Activated CD4-positive, alpha-beta T cell treated with anti-CD3 and anti-CD28 coated beads, Interleukin-2, amount 50 U/mL, for 24 hours (primary cell): ENCODE results near the gene AUTS2.

Experiments used
- DNase-seq, 2 donors: peaks; one replicate each; pipeline ENCODE4 v3.0.0-alpha.2; 2020; ENCODE audit warnings: low read depth in 1 of 2, low spot score in 1 of 2

The AUTS2 gene

GRCh38 chr7:69684369-69685292, 86.4 kb downstream of the AUTS2 start:
- no peak for DNase-seq

- no peak for DNase-seq
Measured at GRCh38 chr7:69685293-69685631, 87.0 kb downstream of the AUTS2 start.

GRCh38 chr7:69686366-69686765, 88.1 kb downstream of the AUTS2 start:
- DNase-seq: no peak

- DNase-seq: no peak
Measured at GRCh38 chr7:69687739-69688433, 89.6 kb downstream of the AUTS2 start.

GRCh38 chr7:69690329-69690728, 92.1 kb downstream of the AUTS2 start:
- no peak for DNase-seq

GRCh38 chr7:69691327-69691726, 93.1 kb downstream of the AUTS2 start:
- DNase-seq: no peak

GRCh38 chr7:69691734-69692133, 93.5 kb downstream of the AUTS2 start:
- no peak for DNase-seq

GRCh38 chr7:69692611-69693010, 94.3 kb downstream of the AUTS2 start:
- DNase-seq: no peak

GRCh38 chr7:69693042-69693441, 94.8 kb downstream of the AUTS2 start:
- DNase-seq: no peak

- no peak for DNase-seq
Measured at GRCh38 chr7:69696054-69696591, 97.8 kb downstream of the AUTS2 start.

- no peak for DNase-seq
Measured at GRCh38 chr7:69696686-69697685, 98.7 kb downstream of the AUTS2 start.

GRCh38 chr7:69698109-69698825, 100.0 kb downstream of the AUTS2 start:
- no peak for DNase-seq

- DNase-seq: no peak
Measured at GRCh38 chr7:69699931-69700330, 101.7 kb downstream of the AUTS2 start.

- DNase-seq: no peak
Measured at GRCh38 chr7:69700331-69700730, 102.1 kb downstream of the AUTS2 start.

- no peak for DNase-seq
Measured at GRCh38 chr7:69701288-69701687, 103.0 kb downstream of the AUTS2 start.

- DNase-seq: no peak
Measured at GRCh38 chr7:69702357-69702756, 104.1 kb downstream of the AUTS2 start.

GRCh38 chr7:69703099-69703498, 104.8 kb downstream of the AUTS2 start:
- DNase-seq: no peak

GRCh38 chr7:69706070-69706469, 107.8 kb downstream of the AUTS2 start:
- DNase-seq: no peak

GRCh38 chr7:69708857-69709256, 110.6 kb downstream of the AUTS2 start:
- DNase-seq: no peak

- no peak for DNase-seq
Measured at GRCh38 chr7:69710768-69711438, 112.6 kb downstream of the AUTS2 start.
